DOHH2 (cell line): Measurements from ENCODE around the gene SLC2A4RG.
"Not testable (repeated sequence)": the region's sequence is repeated elsewhere in the genome, so short reads cannot be mapped to it uniquely, and the experiment has no call there.

Experiments used
- H3F3A ChIP-seq: fragments of 200-600 bp; sonication (generic), shearing (Covaris generic); 2 replicates; pipeline ENCODE4 v1.6.0; 2016; ENCODE audit warnings: antibody characterized with exemption, mild to moderate bottlenecking; ENCODE audit not compliant: control insufficient read depth, insufficient read depth
- H3K27ac ChIP-seq: fragments of 200-600 bp; sonication (generic); 2 replicates; pipeline ENCODE4 v1.5.1; 2014; ENCODE audit warnings: low read depth, mild to moderate bottlenecking, low read length, moderate library complexity
- H3K27me3 ChIP-seq: fragments of 200-600 bp; sonication (generic); 2 replicates; pipeline ENCODE4 v1.6.1; 2014; ENCODE audit warnings: mild to moderate bottlenecking, low read length, mixed read lengths; ENCODE audit not compliant: control insufficient read depth
- H3K36me3 ChIP-seq: fragments of 200-600 bp; sonication (generic); 2 replicates; pipeline ENCODE4 v1.6.1; 2014; ENCODE audit warnings: mild to moderate bottlenecking, low read length, moderate library complexity, mixed read lengths; ENCODE audit not compliant: control insufficient read depth
- H3K4me1 ChIP-seq: fragments of 200-600 bp; sonication (generic); 2 replicates; pipeline ENCODE4 v1.6.1; 2014; ENCODE audit warnings: mild to moderate bottlenecking, low read length, mixed read lengths; ENCODE audit not compliant: control insufficient read depth
- H3K4me2 ChIP-seq: fragments of 200-600 bp; sonication (generic); 2 replicates; pipeline ENCODE4 v1.6.0; 2014; ENCODE audit warnings: mild to moderate bottlenecking, low read length, moderate library complexity
- H3K4me3 ChIP-seq: fragments of 200-600 bp; sonication (generic); 2 replicates; pipeline ENCODE4 v1.5.1; 2014; ENCODE audit warnings: mild to moderate bottlenecking, low read length, mixed read lengths
- H3K79me2 ChIP-seq: fragments of 200-600 bp; sonication (generic); 2 replicates; pipeline ENCODE4 v1.6.1; 2014; ENCODE audit warnings: mild to moderate bottlenecking, low read length, mixed read lengths; ENCODE audit not compliant: control insufficient read depth
- H3K9me2 ChIP-seq: fragments of 200-600 bp; sonication (generic); replicated peaks from 2 replicates; pipeline ENCODE4 v1.6.1; 2014; ENCODE audit warnings: mild to moderate bottlenecking, low read length, mixed read lengths; ENCODE audit not compliant: control insufficient read depth
- H3K9me3 ChIP-seq: fragments of 200-600 bp; sonication (generic); 2 replicates; pipeline ENCODE4 v1.6.1; 2014; ENCODE audit warnings: antibody characterized with exemption, low read length, mixed read lengths; ENCODE audit not compliant: control insufficient read depth, insufficient read depth
- H4K20me1 ChIP-seq: fragments of 200-600 bp; sonication (generic); 2 replicates; pipeline ENCODE4 v1.6.0; 2014; ENCODE audit warnings: low read depth, mild to moderate bottlenecking, antibody characterized with exemption, low read length, moderate library complexity; ENCODE audit not compliant: control insufficient read depth, insufficient read depth
- EZH2phosphoT487 ChIP-seq: fragments of 200-600 bp; sonication (generic); IDR thresholded peaks from 2 replicates; pipeline ENCODE4 v1.6.1; 2017; ENCODE audit warnings: borderline replicate concordance, mild to moderate bottlenecking, antibody characterized with exemption, low read length, moderate library complexity, mixed read lengths
- TF ChIP-seq, protein P1 (sequence below): fragments of 200-600 bp; sonication (generic); IDR thresholded peaks from one replicate; pipeline ENCODE4 v1.5.1; 2014; ENCODE audit warnings: antibody characterized with exemption, mild to moderate bottlenecking, low read depth, low read length; ENCODE audit not compliant: poor library complexity, severe bottlenecking

Gene SLC2A4RG

DNA sequence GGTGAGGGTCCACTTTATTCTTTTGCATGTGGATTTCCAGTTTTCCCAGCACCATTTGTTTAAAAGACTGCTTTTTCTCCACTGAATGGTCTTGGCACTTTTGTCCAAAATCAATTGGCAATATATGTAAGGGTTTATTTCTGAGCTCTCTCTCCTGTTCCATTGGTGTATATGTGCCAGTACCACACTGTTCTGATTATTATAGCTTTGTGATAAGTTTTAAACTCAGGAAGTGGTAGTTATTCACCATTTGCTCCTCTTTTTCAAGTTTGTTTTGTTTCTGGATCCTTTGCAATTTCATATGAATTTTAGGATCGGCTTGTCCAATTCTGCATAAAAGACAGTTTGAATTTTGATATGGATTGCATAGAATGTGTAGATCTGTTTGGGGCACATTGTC is 27.4 kb upstream of the SLC2A4RG start:
- Histone ChIP-seq H3K9me3 (peaks cover 7% of the 10 kb centered on the region; the same call in 1 of the 2 replicates), H3F3A (no peaks in the 10 kb centered on the region), H3K79me2 (peaks cover 93% of the 10 kb centered on the region), H3K9me2 (no peaks in the 10 kb centered on the region), H3K36me3 (peaks cover 69% of the 10 kb centered on the region), H3K4me3 (no peak overlapping the region), H3K4me1 (peaks cover 10% of the 10 kb centered on the region), H3K27me3 (no peaks in the 10 kb centered on the region), H3K27ac (no peak overlapping the region), H3K4me2 (no peak overlapping the region), H4K20me1 (peaks cover 5% of the 10 kb centered on the region; the same call in 1 of the 2 replicates)
- TF ChIP-seq EZH2phosphoT487 = no peak
- TF ChIP-seq, protein P1, sequence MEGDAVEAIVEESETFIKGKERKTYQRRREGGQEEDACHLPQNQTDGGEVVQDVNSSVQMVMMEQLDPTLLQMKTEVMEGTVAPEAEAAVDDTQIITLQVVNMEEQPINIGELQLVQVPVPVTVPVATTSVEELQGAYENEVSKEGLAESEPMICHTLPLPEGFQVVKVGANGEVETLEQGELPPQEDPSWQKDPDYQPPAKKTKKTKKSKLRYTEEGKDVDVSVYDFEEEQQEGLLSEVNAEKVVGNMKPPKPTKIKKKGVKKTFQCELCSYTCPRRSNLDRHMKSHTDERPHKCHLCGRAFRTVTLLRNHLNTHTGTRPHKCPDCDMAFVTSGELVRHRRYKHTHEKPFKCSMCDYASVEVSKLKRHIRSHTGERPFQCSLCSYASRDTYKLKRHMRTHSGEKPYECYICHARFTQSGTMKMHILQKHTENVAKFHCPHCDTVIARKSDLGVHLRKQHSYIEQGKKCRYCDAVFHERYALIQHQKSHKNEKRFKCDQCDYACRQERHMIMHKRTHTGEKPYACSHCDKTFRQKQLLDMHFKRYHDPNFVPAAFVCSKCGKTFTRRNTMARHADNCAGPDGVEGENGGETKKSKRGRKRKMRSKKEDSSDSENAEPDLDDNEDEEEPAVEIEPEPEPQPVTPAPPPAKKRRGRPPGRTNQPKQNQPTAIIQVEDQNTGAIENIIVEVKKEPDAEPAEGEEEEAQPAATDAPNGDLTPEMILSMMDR = no peak

GRCh38 chr20:63714858-63715257 is 24.7 kb upstream of the SLC2A4RG start:
- no peak overlapping the region for H3K27ac ChIP-seq
- no peak overlapping the region for H3K4me2 ChIP-seq
- no peaks in the 10 kb centered on the region for H4K20me1 ChIP-seq
- peaks cover 87% of the 10 kb centered on the region for H3K79me2 ChIP-seq
- H3K9me3 ChIP-seq = peaks cover 7% of the 10 kb centered on the region; the same call in 1 of the 2 replicates
- H3K4me1 ChIP-seq = no peaks in the 10 kb centered on the region
- TF ChIP-seq, protein P1 = no peak
- no peak for TF ChIP-seq EZH2phosphoT487
- H3K27me3 ChIP-seq = no peaks in the 10 kb centered on the region
- H3F3A ChIP-seq = no peaks in the 10 kb centered on the region
- peaks cover 69% of the 10 kb centered on the region for H3K36me3 ChIP-seq
- no peak overlapping the region for H3K4me3 ChIP-seq
- H3K9me2 ChIP-seq = no peaks in the 10 kb centered on the region

- H3K79me2 ChIP-seq = peaks cover 66% of the 10 kb centered on the region
- no peaks in the 10 kb centered on the region; the same call in 1 of the 2 replicates for H3K9me3 ChIP-seq
- no peak overlapping the region for H3K4me2 ChIP-seq
These were observed 20.6 kb upstream of the SLC2A4RG start for GRCh38 chr20:63718996-63719395.

GRCh38 chr20:63722967-63723622 is 16.5 kb upstream of the SLC2A4RG start:
- Histone ChIP-seq H3K36me3 (peaks cover 52% of the 10 kb centered on the region), H3K79me2 (peaks cover 50% of the 10 kb centered on the region), H3K4me1 (peaks cover 18% of the 10 kb centered on the region)
- not testable (repeated sequence) for H3K4me2 ChIP-seq, H3K4me3 ChIP-seq, H3K9me2 ChIP-seq, H3F3A ChIP-seq, H3K27ac ChIP-seq, H4K20me1 ChIP-seq, H3K27me3 ChIP-seq, H3K9me3 ChIP-seq

More at GRCh38 chr20:63718996-63719395, 20.6 kb upstream of the SLC2A4RG start:
- Histone ChIP-seq H3K4me1 (no peaks in the 10 kb centered on the region), H3K9me2 (no peaks in the 10 kb centered on the region), H3K27me3 (no peaks in the 10 kb centered on the region), H3K4me3 (no peak overlapping the region), H3K27ac (no peak overlapping the region), H3K36me3 (peaks cover 54% of the 10 kb centered on the region), H3F3A (no peaks in the 10 kb centered on the region), H4K20me1 (no peaks in the 10 kb centered on the region)
- no peak for TF ChIP-seq EZH2phosphoT487

GRCh38 chr20:63730189-63730733 is 9.3 kb upstream of the SLC2A4RG start:
- Histone ChIP-seq H3K27ac (peak overlapping the region; percentile 17; the same call in 1 of the 2 replicates), H3K4me1 (peaks cover 45% of the 10 kb centered on the region), H3K36me3 (peaks cover 66% of the 10 kb centered on the region), H3K79me2 (peaks cover 45% of the 10 kb centered on the region), H3K4me2 (peak overlapping the region; percentile 28), H3F3A (peaks cover 17% of the 10 kb centered on the region)
- not testable (repeated sequence) for H3K4me3 ChIP-seq, H3K9me3 ChIP-seq, H4K20me1 ChIP-seq, H3K27me3 ChIP-seq, H3K9me2 ChIP-seq
